GM23338 (cell line): ENCODE measurements around the gene PEX12. TPM values are rescaled to one million over a fixed set of nuclear protein-coding genes. Genes with fewer than 3 reads are reported as not detected.

Experiments used
- CREB1 ChIP-seq: fragments of 250-450 bp; sonication (Bioruptor Pico); IDR thresholded peaks from 2 replicates; pipeline ENCODE4 v1.5.0; 2020; ENCODE audit warnings: low read depth, mild to moderate bottlenecking, moderate library complexity
- CTCF ChIP-seq, 2 experiments: fragments of 200-600 bp in 1 of 2; sonication (generic) in 1 of 2; conservative IDR thresholded peaks; 2 replicates each; pipeline versions ENCODE4 v1.5.1 to v1.6.1; 2016 to 2017; ENCODE audit warnings: antibody characterized with exemption in 2 of 2, low read depth in 2 of 2, mild to moderate bottlenecking in 2 of 2, moderate library complexity in 1 of 2
- ETS1 ChIP-seq: IDR thresholded peaks from 2 replicates; pipeline ENCODE4 v1.6.1; 2016; ENCODE audit warnings: antibody characterized with exemption
- EZH2 ChIP-seq: fragments of 200-600 bp; sonication (generic); IDR thresholded peaks from one replicate; pipeline ENCODE4 v1.8.0; 2017; ENCODE audit warnings: antibody characterized with exemption, mild to moderate bottlenecking, low read depth; ENCODE audit not compliant: unreplicated experiment
- EZH2phosphoT487 ChIP-seq: fragments of 200-600 bp; sonication (generic); IDR thresholded peaks from one replicate; pipeline ENCODE4 v1.8.1; 2018; ENCODE audit warnings: antibody characterized with exemption; ENCODE audit not compliant: unreplicated experiment
- NANOG ChIP-seq: IDR thresholded peaks from 2 replicates; pipeline ENCODE4 v1.6.1; 2016; ENCODE audit warnings: antibody characterized with exemption, borderline replicate concordance
- POLR2AphosphoS5 ChIP-seq: IDR thresholded peaks from 2 replicates; pipeline ENCODE4 v1.6.1; 2016; ENCODE audit warnings: antibody characterized with exemption, low read depth
- STAT1 ChIP-seq: IDR thresholded peaks from one replicate; pipeline ENCODE4 v1.6.1; 2016; ENCODE audit warnings: antibody characterized with exemption; ENCODE audit not compliant: unreplicated experiment
- ZNF462 ChIP-seq: fragments of 250-450 bp; sonication (Bioruptor Pico); IDR thresholded peaks from 2 replicates; pipeline ENCODE4 v1.5.0; 2020; ENCODE audit warnings: mild to moderate bottlenecking, moderate library complexity
- polyA plus RNA-seq: library from polyadenylated mRNA; unstranded; fragments of >200 nt; fragmentation: Nextera tagmentation; extraction: Ambion mirVana; gene quantifications from 2 replicates; pipeline ENCODE4 v1.2.1, GENCODE V29; 2016
- total RNA-seq: library from RNA; depleted of rRNA; stranded (reverse); fragments of >200 nt; shearing (Covaris generic); gene quantifications from 2 replicates; pipeline ENCODE4 v1.2.3, GENCODE V29; 2014

Gene PEX12
- total and polyA plus RNA-seq, 2 experiments from 2014 or later: 1.5 to 1.9 TPM

- TF ChIP-seq ZNF462 (CRISPR knock-in tag): no peak
- TF ChIP-seq CTCF (conservative IDR thresholded peaks at IDR 0.05; ENCODE audit: low read depth in 2 of 2): no peak
- TF ChIP-seq EZH2phosphoT487: no peak
- no peak for TF ChIP-seq NANOG
- no peak for TF ChIP-seq EZH2
- no peak for TF ChIP-seq STAT1
- TF ChIP-seq ETS1: no peak
- no peak for TF ChIP-seq CREB1
- no peak for TF ChIP-seq POLR2AphosphoS5
These were observed 43.7 kb downstream of the PEX12 start (continued) for GRCh38 chr17:35534576-35535093.
